AG09309 (cell line): ENCODE data around the gene KRTAP13-1.

ENCODE experiments used
- DNase-seq: peaks from one replicate; pipeline ENCODE4 v3.0.0-alpha.2; 2010; ENCODE audit warnings: low read depth
- H3K4me3 ChIP-seq: 2 replicates; pipeline ENCODE4 v1.5.1; 2011; ENCODE audit warnings: mild to moderate bottlenecking, low read depth, low read length, moderate library complexity; ENCODE audit not compliant: control insufficient read depth
- TF ChIP-seq, protein P1 (sequence below): IDR thresholded peaks from 2 replicates; pipeline ENCODE4 v1.5.1; 2011; ENCODE audit warnings: mild to moderate bottlenecking, low read depth, low read length, inconsistent platforms; ENCODE audit not compliant: insufficient read depth, control insufficient read depth; ENCODE audit errors: missing control alignments

KRTAP13-1 gene, protein sequence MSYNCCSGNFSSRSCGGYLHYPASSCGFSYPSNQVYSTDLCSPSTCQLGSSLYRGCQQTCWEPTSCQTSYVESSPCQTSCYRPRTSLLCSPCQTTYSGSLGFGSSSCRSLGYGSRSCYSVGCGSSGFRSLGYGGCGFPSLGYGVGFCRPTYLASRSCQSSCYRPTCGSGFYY

DNA sequence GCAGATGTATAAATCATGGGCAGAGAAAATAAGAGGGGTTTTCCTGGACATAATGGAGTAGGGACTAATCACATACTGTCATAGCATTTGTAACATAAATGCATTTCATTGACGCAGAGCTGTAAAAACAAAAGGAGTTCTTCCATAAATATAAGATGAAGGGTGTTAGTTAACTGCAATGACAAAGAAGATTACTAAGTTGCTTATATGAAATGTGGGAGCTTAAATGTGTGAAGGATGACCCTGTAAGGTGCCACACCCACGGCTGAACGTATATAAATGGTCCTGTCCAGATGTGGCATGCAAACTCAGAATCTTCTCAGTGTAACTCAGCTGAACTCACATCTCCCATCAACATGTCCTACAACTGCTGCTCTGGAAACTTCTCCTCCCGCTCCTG is at the start of gene KRTAP13-1:
KRTAP13-1 (plus strand) TSS at position 301 of the 400 bp plus-strand sequence; CDS start at position 357, 56 bp downstream.
- DNase-seq, result no peak
- no peak within 1 kb of the TSS for H3K4me3 ChIP-seq
- TF ChIP-seq, protein P1, sequence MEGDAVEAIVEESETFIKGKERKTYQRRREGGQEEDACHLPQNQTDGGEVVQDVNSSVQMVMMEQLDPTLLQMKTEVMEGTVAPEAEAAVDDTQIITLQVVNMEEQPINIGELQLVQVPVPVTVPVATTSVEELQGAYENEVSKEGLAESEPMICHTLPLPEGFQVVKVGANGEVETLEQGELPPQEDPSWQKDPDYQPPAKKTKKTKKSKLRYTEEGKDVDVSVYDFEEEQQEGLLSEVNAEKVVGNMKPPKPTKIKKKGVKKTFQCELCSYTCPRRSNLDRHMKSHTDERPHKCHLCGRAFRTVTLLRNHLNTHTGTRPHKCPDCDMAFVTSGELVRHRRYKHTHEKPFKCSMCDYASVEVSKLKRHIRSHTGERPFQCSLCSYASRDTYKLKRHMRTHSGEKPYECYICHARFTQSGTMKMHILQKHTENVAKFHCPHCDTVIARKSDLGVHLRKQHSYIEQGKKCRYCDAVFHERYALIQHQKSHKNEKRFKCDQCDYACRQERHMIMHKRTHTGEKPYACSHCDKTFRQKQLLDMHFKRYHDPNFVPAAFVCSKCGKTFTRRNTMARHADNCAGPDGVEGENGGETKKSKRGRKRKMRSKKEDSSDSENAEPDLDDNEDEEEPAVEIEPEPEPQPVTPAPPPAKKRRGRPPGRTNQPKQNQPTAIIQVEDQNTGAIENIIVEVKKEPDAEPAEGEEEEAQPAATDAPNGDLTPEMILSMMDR, result no peak

GRCh38 chr21:30348506-30348905 is 47.3 kb upstream of the KRTAP13-1 start, which contains the start of gene KRTAP23-1:
KRTAP23-1 (minus strand) TSS chr21:30348606; CDS start chr21:30348606, 0 bp downstream.
- H3K4me3 ChIP-seq, result no peak within 1 kb of the TSS
- no peak for DNase-seq
- TF ChIP-seq, protein P1, result no peak

DNA sequence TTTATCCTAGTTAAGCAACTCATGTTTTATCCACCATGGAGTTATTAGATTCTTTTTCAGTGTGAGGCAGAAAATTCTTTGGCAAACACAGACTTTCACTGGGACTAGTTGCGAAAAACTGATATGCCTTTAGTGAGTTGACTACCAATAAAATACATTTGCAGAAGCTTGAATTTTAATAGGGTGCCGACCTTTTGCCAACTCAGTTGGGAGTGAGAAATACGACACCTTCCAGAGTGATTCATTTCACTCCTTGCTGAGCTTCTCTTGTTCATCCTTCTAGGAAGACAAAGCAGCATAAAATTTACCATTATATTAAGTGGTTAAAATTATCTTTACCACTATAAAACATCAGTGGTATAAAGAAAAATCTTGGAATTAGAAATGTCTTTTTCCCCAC is 46.3 kb upstream of the KRTAP13-1 start:
- DNase-seq, result no peak
- TF ChIP-seq, protein P1, result no peak

DNA sequence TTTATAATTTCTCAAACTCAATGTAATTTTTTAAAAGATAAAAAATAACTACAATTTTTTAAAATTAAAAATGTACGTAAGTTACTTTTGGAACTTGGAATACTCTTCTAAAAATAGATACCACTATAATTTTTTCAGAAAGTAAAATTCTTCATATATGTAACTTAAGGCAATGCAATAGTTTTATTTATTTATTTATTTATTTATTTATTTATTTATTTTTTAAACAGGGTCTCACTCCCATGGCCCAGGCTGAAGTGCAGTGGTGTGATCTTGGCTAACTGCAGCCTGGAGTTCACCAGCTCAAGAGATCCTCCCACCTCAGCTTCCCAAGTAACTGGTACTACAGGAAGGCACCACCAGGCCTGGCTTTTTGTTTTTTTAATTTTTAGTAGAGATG is 44.3 kb upstream of the KRTAP13-1 start:
- TF ChIP-seq, protein P1, result no peak
- no peak for DNase-seq
- no peak overlapping the region for H3K4me3 ChIP-seq

More for the DNA sequence above, 46.3 kb upstream of the KRTAP13-1 start:
- no peak overlapping the region for H3K4me3 ChIP-seq

DNA sequence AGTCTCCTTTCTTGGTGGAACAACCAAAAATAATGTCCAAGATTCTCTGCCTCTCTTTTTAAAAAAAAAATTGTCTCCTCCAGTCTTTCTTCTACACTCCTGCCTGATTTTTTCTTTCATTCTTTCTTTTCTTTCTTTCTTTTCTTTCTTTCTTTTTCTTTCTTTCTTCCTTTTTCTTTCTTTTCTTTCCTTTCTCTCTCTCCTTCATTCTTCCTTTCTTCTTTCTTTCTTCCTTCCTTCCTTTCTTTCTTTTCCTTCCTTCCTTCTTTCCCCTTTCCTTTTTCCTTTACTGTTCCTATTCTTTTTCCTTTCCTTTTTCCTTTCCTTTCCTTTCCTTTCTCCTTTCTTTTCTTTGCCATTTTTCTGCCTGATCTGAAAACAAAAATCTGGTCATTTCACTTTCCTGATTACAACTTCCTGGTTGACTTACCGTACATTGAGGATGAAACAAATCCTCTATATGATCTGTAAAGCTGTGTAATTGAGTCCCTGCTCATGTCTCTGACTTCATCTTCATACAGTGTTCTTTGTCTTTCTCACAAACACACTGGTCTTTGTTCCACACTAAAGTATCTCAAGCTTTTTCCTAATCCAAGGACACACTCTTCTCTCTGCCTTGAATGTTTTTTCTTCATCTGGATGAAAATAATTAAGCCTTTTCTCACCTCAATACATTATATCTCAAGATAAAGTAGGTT is 41.4 kb upstream of the KRTAP13-1 start:
- DNase-seq, result no peak
- no peak overlapping the region for H3K4me3 ChIP-seq
- TF ChIP-seq, protein P1, result no peak

DNA sequence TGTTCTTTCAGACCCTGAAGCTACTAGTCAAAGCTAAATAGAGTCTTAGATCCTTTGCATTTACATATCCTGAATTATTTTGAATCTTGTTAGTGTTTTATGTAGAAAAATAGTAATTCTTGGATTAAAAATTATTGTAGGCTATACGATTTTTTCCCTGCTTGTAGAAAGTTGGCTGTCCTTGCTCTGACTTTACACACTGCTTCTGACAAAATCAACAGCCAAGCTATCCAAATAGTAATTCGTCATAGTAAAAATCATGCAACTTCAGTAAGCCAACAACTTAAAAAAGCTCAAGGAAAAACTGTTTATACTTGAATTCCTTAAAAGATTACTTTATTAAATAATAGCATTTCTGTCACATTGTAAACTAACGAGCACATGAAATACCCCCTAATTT is 39.9 kb upstream of the KRTAP13-1 start:
- H3K4me3 ChIP-seq, result no peak overlapping the region
- no peak for DNase-seq
- TF ChIP-seq, protein P1, result no peak
